ENCODE measurements around the gene SLC12A2.

The SLC12A2 gene

DNA sequence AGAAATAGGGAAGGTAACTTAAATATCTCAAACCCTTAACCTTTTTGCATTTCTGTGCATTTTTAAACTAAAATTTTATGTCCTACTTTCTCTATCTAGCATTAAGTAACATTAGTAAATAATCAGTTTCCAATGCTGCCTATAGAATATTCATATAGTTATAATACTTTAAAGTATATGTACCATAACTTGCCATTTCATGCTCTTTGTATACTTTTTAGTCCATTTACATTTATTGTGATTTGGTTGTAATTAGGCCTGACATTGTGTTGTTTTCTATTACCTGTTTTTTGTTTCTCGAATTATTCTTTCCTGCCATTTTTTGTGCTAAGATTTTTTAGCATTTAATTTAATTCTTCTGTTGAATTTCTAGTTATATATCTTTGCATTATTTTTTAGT lies 13.7 kb downstream of the SLC12A2 start:
- no peak for DNase-seq (ENCODE audit: low read depth in 1 of 2, low spot score in 1 of 2)

DNA sequence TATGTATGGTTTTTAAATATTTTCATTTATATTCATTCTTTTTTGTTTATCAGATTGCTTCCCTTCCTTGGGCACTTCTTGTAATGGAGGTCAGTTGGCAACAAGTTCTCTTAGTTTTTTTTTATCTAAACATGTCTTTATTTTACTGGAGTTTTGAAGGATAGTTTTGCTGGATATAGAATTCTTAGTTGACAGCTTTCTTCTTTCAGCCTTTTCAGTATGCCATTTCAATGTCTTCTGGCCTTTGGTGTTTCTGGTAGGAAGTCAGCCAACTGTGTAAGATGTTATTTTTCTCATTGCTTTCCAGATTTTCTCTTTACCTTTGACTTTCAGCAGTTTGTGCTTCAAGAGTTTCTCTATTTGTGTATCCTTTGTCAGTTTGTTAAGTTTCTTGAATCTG lies 14.2 kb downstream of the SLC12A2 start:
- DNase-seq (ENCODE audit: low read depth in 1 of 2, low spot score in 1 of 2), result no peak

DNA sequence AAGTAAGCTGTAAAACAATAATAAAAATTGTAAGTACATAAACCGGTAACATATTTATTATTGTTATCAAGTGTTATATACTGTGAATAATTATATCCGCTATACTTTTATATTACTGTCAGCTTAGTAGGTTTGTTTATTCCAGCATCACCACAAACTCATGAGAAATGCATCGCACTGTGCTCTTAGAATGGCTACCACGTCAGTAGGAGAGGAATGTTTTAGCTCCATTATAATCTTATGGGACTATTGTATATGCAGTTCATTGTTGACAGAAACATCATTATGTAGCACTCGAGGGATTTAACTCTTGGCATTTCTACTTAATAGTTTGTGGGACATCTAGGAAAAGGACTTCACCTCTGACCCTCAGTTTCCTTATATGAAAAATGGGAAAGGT lies 16.4 kb downstream of the SLC12A2 start:
- DNase-seq (ENCODE audit: low read depth in 1 of 2, low spot score in 1 of 2), result no peak

DNA sequence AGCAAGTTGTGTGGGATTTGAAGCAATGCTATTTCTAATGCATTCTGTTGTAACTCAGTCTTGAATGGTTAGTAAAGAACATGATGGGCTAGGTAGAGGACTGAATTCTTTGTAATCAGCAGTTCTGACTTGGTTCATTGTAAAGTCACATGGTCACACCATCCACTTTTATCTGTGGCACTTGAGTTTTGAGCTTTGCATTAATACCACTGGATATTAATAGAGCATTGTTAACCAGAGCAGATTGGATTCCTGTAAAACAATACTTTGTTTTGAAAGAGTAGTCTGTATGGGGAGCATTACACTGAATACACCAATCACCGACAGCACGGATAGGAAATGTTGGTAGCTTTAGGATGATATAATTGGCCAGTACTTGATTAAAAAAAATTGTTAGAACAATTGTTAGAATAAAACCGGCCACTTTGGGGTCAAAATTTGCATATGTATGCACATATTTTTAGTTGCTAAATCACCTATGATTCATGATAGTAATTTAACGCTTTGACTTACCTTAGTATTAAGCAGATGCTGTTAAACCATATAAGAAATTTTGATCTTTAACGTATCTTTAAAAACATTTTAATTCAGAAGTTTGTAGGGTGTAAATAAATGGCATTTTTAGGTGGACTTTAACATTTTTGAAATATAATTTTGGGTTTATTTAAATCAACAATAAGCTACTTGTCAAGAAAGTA lies 17.4 kb downstream of the SLC12A2 start:
- DNase-seq (ENCODE audit: low read depth in 1 of 2, low spot score in 1 of 2), result no peak

DNA sequence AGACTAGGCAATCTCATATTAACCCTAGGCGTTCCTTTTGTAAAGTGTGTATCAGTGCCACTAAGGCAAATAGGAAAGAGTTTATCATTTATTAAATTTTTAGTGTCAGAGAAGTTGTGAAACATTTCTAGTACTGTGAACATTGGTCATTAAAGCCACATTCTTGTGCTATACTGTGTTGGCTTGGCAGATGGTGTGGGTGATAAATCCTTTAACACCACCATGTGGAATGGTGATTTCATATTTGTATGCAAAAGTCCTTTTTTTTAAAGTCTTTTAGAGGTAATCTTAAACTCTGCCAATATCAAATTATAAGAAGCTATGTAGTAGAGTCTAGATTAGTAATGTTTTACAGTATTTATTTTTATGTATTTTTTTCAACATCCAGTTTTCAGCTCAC lies 18.1 kb downstream of the SLC12A2 start:
- no peak for DNase-seq (ENCODE audit: low read depth in 1 of 2, low spot score in 1 of 2)

DNA sequence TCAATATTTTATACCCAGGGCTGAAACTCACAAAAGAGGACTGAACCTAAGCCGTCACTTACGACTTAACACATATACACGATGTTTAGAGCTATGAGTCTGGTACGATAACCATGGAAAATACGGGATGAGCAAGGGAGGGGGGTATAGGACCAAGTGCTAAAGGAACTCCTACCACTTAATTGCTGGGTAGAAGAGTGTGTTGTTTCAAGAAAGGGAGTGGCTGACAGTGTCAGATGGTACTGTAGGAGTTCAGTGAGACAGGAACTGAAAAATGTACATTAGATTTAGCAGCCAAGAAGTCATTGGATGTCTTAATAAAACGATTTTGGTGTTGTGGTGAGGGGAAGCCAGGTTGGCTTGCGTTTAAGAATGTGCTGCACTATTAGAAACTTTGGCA lies 21.6 kb downstream of the SLC12A2 start:
- no peak for DNase-seq (ENCODE audit: low read depth in 1 of 2, low spot score in 1 of 2)

DNA sequence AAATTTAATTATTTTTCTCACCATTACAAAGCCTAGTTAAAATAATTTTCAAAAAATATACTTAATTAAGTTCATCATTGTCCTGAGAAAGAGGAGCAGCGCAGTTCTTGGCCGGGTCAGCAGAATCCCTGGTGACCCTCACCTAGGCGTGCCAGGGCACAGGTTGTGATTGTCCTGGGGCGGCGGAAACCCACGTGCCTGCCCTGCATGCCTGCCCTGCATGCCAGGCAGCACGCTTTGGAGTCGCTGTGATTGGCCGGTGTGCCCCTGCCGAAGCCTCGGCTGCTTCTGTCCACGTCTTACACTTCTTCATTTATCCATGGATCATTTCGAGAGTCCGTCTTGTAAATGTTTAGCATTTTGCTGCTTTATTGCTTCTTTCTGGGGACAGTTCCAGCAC lies 25.6 kb downstream of the SLC12A2 start:
- no peak for DNase-seq (ENCODE audit: low read depth in 1 of 2, low spot score in 1 of 2)

DNA sequence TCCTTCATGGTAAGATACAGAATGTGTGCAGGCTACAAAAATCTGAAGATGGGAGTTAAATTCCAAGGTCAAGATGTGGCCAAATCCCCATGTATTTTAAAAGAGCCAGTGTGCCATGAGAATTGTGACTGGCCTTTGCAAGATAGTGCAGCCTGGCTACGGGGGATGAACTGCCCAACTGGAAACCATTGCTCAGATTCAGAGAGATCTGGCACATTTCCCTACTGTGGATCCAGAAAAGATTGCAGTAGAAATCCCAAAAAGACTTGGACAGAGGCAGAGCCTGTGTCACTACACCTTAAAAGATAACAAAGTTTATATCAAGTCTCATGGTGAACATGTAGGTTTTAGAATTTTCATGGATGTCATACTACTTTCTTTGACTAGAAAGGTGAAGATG lies 26.2 kb downstream of the SLC12A2 start:
- DNase-seq (ENCODE audit: low read depth in 1 of 2, low spot score in 1 of 2), result no peak

DNA sequence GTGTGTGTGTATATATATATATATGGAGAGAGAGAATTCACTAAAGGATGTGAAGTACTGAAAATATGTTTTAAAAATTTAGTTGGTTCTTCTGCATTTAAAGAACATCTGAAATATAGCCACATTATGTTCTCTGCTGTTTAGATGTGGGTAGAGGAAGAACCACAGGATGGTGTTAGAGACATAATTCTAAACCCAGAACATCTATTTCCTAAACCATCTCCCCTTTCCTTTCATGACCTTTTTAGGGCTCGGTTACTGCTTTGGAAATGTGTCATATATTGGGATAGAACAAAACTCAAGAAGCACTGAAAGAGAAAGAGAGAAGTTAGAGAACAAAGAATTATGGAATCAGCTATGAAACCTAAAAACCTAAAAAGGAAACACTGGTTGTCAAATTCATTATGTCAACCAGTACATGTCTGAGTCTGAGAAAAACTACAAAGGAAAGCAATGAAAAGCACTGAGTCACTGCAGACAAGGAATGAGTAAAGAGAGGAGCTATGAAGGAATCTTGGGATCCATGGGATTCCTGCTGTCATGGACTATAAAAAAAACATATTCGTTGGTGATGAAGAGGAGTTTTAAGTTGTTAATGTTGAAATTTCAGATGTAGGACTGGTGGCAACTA lies 28.4 kb downstream of the SLC12A2 start:
- no peak for DNase-seq (ENCODE audit: low read depth in 1 of 2, low spot score in 1 of 2)

DNA sequence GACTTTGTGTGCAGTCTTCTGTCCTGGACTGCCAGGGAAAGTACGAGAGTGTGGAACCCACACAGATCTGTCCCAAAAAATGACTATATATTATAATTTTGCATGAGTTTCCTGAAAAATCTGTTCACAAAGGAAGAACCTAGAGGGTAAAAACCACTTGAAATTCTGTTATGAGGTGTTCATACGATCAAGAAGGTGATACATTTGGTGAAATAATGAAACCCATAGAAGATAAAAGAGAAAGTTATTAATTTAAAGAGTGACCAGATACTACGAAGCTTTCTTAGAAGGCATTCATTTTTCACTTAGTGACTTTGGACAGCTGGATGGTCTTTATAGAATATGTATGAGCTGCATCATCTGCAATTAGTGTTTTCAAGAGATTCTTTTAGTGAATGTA lies 32.9 kb downstream of the SLC12A2 start:
- DNase-seq (ENCODE audit: low read depth in 1 of 2, low spot score in 1 of 2), result no peak

DNA sequence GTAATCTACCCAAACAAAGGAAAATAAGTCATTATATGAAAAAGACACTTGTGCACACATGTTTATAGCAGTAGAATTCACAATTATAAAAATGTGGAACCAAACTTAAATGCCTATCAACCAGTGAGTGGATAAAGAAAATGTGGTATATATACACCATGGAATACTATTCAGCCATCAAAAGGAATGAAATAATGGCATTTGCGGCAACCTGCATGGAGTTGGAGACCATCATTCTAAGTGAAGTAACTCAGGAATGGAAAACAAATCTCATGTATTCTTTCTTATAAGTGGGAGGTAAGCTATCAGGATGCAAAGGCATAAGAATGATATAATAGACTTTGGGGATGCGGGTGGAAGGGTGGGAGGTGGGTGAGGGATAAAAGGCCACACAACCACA lies 34.6 kb downstream of the SLC12A2 start:
- DNase-seq (ENCODE audit: low read depth in 1 of 2, low spot score in 1 of 2), result no peak

DNA sequence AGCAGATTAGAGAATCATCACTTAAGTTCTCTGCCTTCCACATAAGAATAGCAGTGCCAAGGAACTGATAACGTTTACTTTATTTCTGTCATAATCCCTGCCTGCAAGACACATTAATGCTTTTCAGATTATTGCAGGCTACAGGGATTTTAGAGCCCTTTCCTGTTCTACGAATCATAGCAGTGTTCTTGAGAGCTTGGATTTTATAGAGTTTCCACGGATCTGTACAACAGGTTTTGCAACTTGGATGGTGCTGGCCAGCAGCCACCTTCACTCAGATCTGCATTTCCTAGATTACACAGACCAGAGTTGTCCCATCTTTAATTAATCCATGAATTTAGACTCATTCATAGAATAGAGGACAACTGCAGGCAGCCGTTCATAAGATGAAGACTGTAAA lies 38.1 kb downstream of the SLC12A2 start:
- DNase-seq (ENCODE audit: low read depth in 1 of 2, low spot score in 1 of 2), result no peak

DNA sequence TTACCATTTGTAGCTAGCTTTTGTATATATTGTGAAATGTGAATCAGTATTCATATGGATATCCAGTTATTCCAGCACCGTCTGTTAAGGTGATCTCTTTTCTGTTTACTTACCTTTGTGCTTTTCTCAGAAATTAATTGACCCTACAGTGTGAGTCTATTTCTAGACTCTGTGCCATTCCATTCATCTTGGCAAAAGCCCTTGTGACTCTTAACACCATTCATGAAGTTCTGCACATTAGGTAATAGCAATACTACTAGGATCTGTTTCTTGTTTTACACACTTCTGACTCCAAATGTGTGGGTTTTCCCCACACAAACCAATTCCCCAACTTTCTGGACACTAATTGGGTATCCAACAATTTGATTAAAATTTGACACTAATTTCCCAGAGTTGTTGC lies 40.4 kb downstream of the SLC12A2 start:
- DNase-seq (ENCODE audit: low read depth in 1 of 2, low spot score in 1 of 2), result no peak

DNA sequence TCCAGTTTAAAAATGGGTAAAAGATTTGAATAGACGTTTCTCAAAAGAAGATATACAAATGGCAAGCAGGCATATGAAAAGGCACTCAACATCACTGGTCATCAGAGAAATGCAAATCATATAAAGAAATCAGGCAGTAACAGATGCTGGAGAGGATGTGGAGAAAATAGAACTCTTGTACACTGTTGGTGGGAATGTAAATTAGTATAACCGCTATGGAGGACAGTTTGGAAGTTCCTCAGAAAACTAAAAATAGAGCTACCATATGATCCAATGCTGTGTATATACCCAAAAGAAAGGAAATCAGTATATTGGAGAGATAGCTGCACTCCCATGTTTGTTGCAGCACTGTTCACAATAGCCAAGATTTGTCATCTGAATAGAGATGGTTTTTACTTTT lies 42.7 kb downstream of the SLC12A2 start:
- no peak for DNase-seq (ENCODE audit: low read depth in 1 of 2, low spot score in 1 of 2)

DNA sequence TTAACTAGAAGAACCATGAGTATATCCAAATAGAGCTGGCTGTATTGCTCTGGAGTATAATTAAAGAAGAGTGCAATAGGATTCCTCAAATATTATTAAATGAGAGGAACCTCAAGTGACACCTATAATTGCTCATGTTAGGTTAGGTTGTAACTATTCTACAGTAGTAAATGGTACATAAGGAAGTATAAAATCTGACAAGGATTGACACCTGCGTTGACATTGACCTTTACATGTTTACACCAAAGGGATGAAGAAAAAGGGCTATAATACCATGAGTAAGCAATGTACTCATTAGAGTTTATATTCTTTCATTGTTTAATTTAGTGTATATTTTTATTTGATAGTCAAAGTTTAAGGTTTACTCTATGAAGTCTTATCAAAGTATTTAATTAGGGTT lies 48.9 kb downstream of the SLC12A2 start:
- DNase-seq (ENCODE audit: low read depth in 1 of 2, low spot score in 1 of 2), result no peak

DNA sequence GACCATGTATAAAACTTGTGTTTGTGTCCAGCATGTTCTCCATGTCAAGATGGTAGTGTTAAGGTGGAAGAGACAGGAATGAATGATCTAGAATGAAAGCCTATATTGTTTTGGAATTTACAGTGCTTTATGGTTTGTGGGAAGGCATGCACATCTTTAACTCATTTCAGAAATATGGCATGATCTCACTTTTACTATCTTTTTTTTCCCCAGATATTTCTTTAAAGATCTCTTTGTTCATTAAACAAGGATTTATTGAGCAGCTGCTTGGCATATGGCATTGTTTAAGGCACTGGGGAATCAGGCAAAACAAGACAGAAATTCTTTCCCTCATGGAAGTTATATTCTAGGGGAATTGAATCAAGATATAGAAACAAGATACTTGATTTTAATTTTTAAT lies 51.7 kb downstream of the SLC12A2 start:
- DNase-seq (ENCODE audit: low read depth in 1 of 2, low spot score in 1 of 2), result no peak

DNA sequence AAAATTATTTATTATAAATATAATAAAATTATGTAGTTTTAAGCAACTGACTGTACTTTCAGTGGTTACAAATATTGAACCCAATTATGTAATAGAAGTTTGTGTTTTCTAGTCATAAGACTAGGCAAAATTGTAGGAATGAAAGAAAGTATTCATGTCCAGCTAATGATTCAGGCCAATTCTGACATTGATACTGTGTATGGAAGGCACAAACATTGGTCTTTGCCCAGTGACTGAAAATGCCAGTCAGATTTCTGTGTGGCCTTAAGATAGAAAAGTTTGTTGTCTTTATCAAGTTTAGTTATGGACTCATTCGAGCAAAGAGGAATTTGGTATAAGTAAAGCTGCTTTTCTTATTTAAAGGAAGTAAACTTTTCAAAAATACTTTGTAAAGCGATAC lies 60.3 kb downstream of the SLC12A2 start:
- no peak for DNase-seq (ENCODE audit: low read depth in 1 of 2, low spot score in 1 of 2)

DNA sequence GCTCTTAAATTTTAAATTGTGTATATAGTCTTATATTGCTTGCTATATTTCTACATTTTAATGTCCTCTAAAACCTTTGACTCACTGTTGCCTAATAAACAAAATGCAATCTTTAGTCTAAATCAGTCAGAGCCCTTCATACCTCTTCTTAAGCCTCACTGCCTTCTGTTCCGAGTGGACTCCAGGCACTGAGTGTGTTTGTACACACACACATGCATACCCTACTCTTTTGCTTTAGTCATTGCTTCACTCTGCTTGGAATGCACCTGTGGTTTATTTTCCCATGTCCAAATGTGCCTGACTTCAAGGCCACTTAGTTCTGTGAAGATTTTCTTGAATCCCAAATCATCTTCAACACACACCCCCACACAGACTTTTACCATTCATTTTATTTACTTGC lies 60.9 kb downstream of the SLC12A2 start:
- DNase-seq (ENCODE audit: low read depth in 1 of 2, low spot score in 1 of 2), result no peak

DNA sequence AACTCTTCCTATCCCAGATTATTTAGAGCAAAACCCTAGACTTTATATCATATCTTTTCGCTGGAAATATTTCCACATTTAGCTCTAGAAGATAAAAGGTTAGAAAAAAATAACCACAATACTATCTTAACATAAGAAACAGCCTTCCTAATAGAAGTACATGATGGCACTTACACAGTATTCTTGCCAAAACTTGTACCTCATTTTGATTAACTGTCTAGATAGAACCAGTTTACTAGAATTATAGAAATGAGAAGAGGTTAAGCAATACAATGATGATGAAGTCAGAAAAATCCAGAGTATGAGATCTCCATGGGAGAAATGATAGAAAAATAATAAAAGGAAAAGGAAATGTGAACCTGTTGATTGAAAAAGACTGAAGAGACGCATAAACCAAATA lies 63.1 kb downstream of the SLC12A2 start:
- no peak for DNase-seq (ENCODE audit: low read depth in 1 of 2, low spot score in 1 of 2)

DNA sequence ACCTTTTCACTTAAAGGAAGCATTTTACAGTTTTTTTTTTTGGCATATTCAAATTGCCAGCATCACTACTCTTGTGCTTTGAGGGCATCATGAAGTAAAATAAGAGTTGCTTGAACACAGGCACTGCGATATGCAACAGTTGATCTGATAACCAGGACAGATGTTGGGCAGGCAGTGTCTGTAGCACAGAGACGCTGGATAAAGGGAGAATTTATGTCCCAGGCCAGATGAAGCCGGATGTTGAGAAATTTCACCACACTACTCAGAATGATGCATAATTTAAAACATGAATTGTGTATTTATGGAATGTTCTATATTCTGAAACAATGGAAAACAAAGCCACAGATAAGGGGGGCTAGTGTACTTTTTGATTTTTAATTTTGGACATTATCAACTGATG lies 71.4 kb downstream of the SLC12A2 start:
- DNase-seq (ENCODE audit: low read depth in 1 of 2, low spot score in 1 of 2), result no peak

DNA sequence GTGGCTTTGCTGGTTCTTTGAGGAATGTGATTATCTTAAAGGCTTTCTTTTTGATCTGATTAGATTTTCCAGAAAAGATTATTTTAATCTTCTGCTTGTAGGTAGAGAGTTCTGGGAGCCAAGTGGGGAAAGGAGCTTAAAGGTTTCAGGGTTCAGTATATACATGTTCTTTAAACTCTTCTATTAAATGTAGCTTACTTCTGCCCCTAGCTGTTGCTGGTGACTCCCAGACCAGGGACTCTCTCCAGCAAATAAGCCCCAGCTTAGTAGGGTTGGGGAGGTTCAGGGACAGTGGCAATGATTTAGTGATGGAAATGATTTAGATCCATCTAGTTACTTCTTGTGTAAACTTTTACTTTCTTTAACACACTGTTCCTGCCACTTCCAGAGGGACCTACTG lies 72.2 kb downstream of the SLC12A2 start:
- no peak for DNase-seq (ENCODE audit: low read depth in 1 of 2, low spot score in 1 of 2)

DNA sequence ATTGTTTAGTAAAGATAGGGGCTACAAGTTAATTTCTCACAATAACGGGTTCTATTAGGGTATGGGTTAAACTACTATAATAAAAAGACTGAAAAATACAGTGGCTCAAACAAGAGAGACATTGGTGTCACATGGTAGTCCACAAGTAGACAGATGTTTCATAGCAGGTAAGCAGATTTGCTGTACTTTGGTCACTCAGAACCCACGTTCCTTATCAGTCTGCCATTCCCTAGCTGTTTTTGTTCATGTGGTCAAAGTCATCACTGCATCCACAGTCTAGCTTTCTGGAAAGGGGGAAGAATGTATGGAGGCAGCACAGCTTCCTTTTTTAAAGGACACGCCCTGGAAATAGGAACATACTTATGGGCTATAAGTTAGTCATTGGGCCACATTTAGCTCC lies 73.0 kb downstream of the SLC12A2 start:
- no peak for DNase-seq (ENCODE audit: low read depth in 1 of 2, low spot score in 1 of 2)

DNA sequence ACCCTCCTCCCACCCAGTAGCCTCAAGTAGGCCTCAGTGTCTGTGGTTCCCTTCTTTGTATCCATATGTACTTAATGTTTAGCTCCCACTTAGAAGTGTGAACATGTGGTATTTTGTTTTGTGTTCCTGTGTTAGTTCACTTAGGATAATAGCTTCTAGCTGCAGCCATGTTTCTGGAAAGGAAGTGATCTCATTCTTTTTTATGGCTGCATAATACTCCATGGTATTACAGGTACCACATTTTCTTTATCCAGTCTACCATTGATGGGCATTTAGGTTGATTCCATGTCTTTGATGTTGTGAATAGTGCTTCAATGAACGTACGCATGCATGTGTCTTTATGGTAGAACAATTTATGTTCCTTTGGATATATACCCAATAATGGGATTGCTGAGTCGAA lies 74.8 kb downstream of the SLC12A2 start:
- no peak for DNase-seq (ENCODE audit: low read depth in 1 of 2, low spot score in 1 of 2)

Measured in activated T-helper 1 cell treated with anti-CD3 and anti-CD28 coated beads, Interleukin-2, amount 50 U/mL, for 16 hours (primary cell).